Measurements from ENCODE around the gene ALK.
A peak's percentile ranks its signal among the peaks of the same experiment; 100 is the strongest.

ALK gene

DNA sequence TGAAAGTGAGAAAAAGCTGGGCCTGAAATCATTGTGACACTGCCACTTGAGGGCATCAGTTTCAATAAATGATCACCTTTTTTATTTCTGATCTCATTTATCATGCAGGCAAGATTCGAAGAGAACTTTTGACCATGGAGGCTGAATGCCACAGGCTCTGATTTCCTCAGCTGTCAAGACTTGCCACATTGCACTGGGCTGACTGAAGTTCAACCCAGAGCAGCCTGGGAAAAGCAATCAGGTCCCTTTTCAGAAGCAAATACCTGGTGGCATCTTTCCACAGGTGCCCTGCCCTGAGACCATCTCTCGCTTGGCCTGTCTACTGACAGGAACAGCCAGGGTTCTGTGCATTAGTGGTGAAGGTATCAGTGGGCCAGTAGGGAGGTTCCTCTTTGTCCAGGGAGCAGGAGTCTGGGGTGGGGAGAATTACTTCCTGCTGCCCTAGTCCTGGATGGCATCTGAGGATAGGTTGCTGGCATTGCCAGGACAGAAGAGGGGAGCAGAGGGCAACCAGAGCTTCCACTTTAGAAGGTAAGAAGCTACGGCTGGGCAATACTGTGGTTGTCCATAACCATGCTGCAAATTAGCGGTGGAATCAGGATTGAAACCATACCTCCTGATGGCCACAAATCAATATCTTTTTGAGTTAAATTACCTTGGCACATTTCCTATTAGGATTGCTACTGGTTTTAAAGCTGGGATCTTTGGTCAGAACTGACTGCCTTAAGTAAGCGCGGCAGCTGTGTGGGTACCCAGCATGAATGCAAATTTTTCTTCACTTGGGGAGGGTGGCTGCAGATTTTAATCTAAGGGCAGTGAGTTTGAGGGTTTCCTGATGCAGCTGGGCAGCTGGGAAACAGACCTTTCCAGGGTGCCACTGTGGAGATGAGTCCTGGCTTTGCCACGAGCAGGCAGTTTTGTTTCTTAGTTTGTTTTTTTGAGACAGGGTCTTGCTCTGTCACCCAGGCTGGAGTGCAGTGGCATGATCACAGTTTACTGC, 394.5 kb downstream of the ALK start:
- DNase-seq (ENCODE audit: low read depth), result no peak
- H3K4me3 ChIP-seq (ENCODE audit: control insufficient read depth, low read depth, low read length), result no peak overlapping the region
- TF ChIP-seq, protein P1, sequence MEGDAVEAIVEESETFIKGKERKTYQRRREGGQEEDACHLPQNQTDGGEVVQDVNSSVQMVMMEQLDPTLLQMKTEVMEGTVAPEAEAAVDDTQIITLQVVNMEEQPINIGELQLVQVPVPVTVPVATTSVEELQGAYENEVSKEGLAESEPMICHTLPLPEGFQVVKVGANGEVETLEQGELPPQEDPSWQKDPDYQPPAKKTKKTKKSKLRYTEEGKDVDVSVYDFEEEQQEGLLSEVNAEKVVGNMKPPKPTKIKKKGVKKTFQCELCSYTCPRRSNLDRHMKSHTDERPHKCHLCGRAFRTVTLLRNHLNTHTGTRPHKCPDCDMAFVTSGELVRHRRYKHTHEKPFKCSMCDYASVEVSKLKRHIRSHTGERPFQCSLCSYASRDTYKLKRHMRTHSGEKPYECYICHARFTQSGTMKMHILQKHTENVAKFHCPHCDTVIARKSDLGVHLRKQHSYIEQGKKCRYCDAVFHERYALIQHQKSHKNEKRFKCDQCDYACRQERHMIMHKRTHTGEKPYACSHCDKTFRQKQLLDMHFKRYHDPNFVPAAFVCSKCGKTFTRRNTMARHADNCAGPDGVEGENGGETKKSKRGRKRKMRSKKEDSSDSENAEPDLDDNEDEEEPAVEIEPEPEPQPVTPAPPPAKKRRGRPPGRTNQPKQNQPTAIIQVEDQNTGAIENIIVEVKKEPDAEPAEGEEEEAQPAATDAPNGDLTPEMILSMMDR (conservative IDR thresholded peaks at IDR 0.05; ENCODE audit: control insufficient read depth, insufficient read depth, low read depth, low read length), result no peak

DNA sequence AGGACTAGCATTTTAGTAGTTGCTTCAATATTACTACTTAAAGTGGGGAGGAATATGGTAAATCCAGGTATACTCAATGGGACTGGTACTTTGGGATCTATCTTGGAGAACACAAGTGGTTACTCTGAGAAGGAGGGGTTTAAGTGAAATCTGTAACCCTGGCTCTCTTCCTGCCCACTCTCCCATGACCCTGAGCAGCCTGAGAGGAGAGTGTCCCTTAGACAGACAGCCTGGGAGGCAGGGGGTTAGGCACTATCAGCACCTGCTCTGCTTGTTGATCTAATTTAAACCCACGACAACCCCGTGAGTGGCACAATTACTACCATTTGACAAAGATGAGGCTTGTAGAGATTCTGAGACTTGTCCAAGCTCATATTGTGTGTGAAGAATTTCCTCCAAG, 395.5 kb downstream of the ALK start:
- no peak for DNase-seq (ENCODE audit: low read depth)
- TF ChIP-seq, protein P1 (conservative IDR thresholded peaks at IDR 0.05; ENCODE audit: control insufficient read depth, insufficient read depth, low read depth, low read length), result no peak
- H3K4me3 ChIP-seq (ENCODE audit: control insufficient read depth, low read depth, low read length), result no peak overlapping the region

DNA sequence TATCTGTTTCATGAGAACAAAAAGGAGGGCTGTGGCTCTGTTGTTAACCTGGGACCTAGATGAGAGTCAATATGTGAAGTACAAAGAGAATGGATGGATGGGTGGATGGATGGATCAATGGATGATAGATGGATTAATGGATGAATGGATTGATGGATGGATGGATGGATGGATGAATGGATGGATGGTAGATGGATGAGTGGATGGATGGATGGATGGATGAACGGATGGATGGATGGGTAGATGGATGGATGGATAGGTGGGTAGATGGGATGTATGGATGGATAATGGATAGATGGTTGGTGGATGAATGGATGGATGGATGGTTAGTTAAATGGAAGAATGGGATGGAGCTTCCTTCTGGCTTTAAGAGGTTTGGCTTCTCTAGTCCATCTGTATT, 396.7 kb downstream of the ALK start:
- DNase-seq (ENCODE audit: low read depth), result no peak
- no peak overlapping the region for H3K4me3 ChIP-seq (ENCODE audit: control insufficient read depth, low read depth, low read length)
- TF ChIP-seq, protein P1 (conservative IDR thresholded peaks at IDR 0.05; ENCODE audit: control insufficient read depth, insufficient read depth, low read depth, low read length), result no peak

DNA sequence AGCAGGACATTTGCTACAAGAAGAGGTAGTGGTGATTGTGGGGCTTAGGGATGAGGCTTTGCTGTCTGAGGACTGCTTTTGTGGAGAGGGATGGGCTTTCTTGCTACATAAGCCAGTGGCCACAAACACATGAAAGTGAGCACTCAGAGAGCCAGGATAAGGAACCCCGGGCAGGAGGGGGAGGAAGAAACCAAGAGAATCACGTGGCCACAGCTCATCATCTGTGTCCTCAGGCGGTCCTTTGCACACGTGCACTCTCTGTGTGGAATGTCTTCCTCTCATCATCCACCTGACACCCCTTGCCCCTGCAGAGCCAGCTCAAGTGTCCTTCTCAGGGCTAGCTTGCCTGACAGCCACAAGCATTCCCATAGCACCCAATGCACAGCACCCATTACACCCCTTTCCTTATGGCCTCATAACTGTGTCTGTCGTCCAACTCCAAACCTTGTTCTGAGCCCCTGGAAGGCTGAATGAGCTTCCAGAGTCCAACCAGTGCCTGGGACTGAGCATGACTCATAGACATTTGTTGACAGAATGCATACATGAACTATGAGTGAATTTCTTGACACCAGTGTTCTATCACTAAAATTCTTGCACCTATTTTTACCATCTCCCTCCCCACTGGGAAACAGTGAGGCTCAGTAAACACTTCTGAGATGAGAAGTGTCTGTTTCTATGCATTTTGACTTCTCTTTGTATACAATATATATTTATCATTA, 398.3 kb downstream of the ALK start:
- DNase-seq (ENCODE audit: low read depth), result peak; percentile 70
- H3K4me3 ChIP-seq (ENCODE audit: control insufficient read depth, low read depth, low read length), result no peak overlapping the region
- TF ChIP-seq, protein P1 (conservative IDR thresholded peaks at IDR 0.05; ENCODE audit: control insufficient read depth, insufficient read depth, low read depth, low read length), result no peak

DNA sequence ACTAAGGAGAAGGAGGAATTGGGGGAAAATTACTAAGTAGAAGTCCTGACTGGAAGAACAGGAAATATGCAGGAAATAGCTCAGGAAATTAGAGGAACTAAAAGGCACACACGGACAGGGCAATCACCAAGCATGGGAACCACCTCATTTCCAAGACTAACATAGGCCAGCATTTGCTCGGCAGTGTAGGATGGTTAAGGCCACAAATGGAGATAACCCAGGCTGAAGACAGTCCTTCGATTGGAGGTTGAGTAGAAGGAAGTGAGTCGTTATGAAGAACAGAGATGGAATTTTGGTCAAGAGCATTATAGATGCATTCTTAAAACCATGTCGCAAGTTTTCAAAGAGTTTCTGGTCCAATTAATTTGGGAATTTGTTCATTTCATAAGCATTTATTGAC, 401.4 kb downstream of the ALK start:
- TF ChIP-seq, protein P1 (conservative IDR thresholded peaks at IDR 0.05; ENCODE audit: control insufficient read depth, insufficient read depth, low read depth, low read length), result no peak
- peak; percentile 64 for DNase-seq (ENCODE audit: low read depth)
- H3K4me3 ChIP-seq (ENCODE audit: control insufficient read depth, low read depth, low read length), result no peak overlapping the region

DNA sequence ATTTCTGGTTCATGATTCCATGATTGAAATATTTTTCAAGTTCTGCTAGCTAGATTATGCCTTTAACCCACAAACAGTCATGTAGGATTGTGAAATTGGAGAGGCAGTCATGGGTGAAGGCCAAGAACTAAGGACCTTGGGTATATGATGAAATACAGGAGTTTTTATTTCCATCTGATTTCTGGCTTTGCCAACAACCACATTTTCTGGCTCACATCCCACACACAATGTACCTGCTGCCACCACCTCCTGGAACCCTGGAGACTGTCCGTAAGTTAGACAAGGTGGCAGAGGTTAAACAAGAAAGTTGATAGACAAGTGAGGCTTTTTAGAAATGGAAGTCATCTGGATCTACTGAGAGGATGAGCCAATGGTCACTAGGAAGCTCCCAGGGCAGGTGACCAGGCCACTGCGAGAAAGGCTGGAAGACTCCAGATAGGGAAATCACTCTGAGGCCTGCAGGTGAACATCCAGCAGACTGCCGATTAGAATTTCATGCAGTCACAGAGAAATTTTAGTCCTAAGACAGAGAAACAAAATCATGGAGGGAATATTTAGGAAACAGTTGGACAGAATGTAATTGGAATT, 402.0 kb downstream of the ALK start:
- H3K4me3 ChIP-seq (ENCODE audit: control insufficient read depth, low read depth, low read length), result no peak overlapping the region
- peak; percentile 87 for DNase-seq (ENCODE audit: low read depth)
- TF ChIP-seq, protein P1 (conservative IDR thresholded peaks at IDR 0.05; ENCODE audit: control insufficient read depth, insufficient read depth, low read depth, low read length), result no peak
